Measurements from ENCODE around the gene PARD3. TPM values are rescaled to one million over a fixed set of nuclear protein-coding genes. Genes with fewer than 3 reads are reported as not detected.

The PARD3 gene
- total RNA-seq, 1 donor from 2014 or later: 34.1 TPM

- intact Hi-C loops (cut with DNase I): no loop called here
- Histone ChIP-seq H3K36me3 (no peaks in the 10 kb centered on the region), H3K27ac (no peak overlapping the region), H3K27me3 (ENCODE audit: low read depth) (no peaks in the 10 kb centered on the region), H3K4me1 (peaks cover 34% of the 10 kb centered on the region), H3K9me3 (no peaks in the 10 kb centered on the region), H3K4me3 (no peak overlapping the region)
- no peak for DNase-seq
- TF ChIP-seq CTCF (IDR thresholded peaks at IDR 0.05): no peak
- no peak for ATAC-seq
These were observed 274.6 kb downstream of the PARD3 start for GRCh38 chr10:34540492-34540891.

- peaks cover 34% of the 10 kb centered on the region for H3K4me1 ChIP-seq
- peak; percentile 89 to 92 for ATAC-seq
- no peaks in the 10 kb centered on the region for H3K27me3 ChIP-seq (ENCODE audit: low read depth)
- H3K4me3 ChIP-seq: peak overlapping the region; percentile 47
- no peak for DNase-seq
- peak overlapping the region; percentile 67 for H3K27ac ChIP-seq
- no peak for TF ChIP-seq CTCF (IDR thresholded peaks at IDR 0.05)
- intact Hi-C loops (cut with DNase I): no loop called here
- no peaks in the 10 kb centered on the region for H3K9me3 ChIP-seq
- H3K36me3 ChIP-seq: no peaks in the 10 kb centered on the region
These were observed 275.4 kb downstream of the PARD3 start for GRCh38 chr10:34539533-34540315.

GRCh38 chr10:34538281-34538829 is 276.7 kb downstream of the PARD3 start:
- H3K4me1 ChIP-seq: peaks cover 34% of the 10 kb centered on the region
- H3K4me3 ChIP-seq: peak overlapping the region; percentile 47
- H3K9me3 ChIP-seq: no peaks in the 10 kb centered on the region
- H3K27ac ChIP-seq: peak overlapping the region; percentile 67
- no peaks in the 10 kb centered on the region for H3K27me3 ChIP-seq (ENCODE audit: low read depth)
- intact Hi-C loops (cut with DNase I): no loop called here
- TF ChIP-seq CTCF (IDR thresholded peaks at IDR 0.05): no peak
- DNase-seq (no peak), ATAC-seq (peak; percentile 25 to 46)
- H3K36me3 ChIP-seq: no peaks in the 10 kb centered on the region

GRCh38 chr10:34537629-34538231 is 277.4 kb downstream of the PARD3 start:
- H3K27me3 ChIP-seq (ENCODE audit: low read depth): no peaks in the 10 kb centered on the region
- H3K4me1 ChIP-seq: peaks cover 34% of the 10 kb centered on the region
- no peak for DNase-seq
- intact Hi-C loops (cut with DNase I): no loop called here
- H3K36me3 ChIP-seq: no peaks in the 10 kb centered on the region
- H3K27ac ChIP-seq: peak overlapping the region; percentile 67
- H3K9me3 ChIP-seq: no peaks in the 10 kb centered on the region
- ATAC-seq: no peak
- H3K4me3 ChIP-seq: peak overlapping the region; percentile 47
- no peak for TF ChIP-seq CTCF (IDR thresholded peaks at IDR 0.05)

- Histone ChIP-seq H3K4me1 (peaks cover 34% of the 10 kb centered on the region), H3K27me3 (ENCODE audit: low read depth) (no peaks in the 10 kb centered on the region), H3K27ac (no peak overlapping the region), H3K36me3 (no peaks in the 10 kb centered on the region), H3K9me3 (no peaks in the 10 kb centered on the region), H3K4me3 (no peak overlapping the region)
- TF ChIP-seq CTCF (IDR thresholded peaks at IDR 0.05): no peak
- intact Hi-C loops (cut with DNase I): no loop called here
- ATAC-seq (no peak), DNase-seq (no peak)
These were observed 279.2 kb downstream of the PARD3 start for GRCh38 chr10:34535872-34536271.

All from lower lobe of right lung (tissue), 2 donors.